Stomach smooth muscle (tissue), 2 donors: ENCODE data around the gene USP24.

Experiments
- H3K27ac ChIP-seq: one replicate; pipeline ENCODE4 v1.7.0; 2013; ENCODE audit warnings: mild to moderate bottlenecking, low read length, inconsistent platforms
- H3K27me3 ChIP-seq, 2 donors: one replicate each; pipeline ENCODE4 v1.7.0; 2013; ENCODE audit warnings: low read length in 2 of 2; ENCODE audit not compliant: insufficient read depth in 2 of 2, control insufficient read depth in 1 of 2
- H3K36me3 ChIP-seq, 2 donors: one replicate each; pipeline ENCODE4 v1.7.0; 2013; ENCODE audit warnings: low read length in 2 of 2; ENCODE audit not compliant: control insufficient read depth in 2 of 2, insufficient read depth in 2 of 2
- H3K4me1 ChIP-seq: one replicate; pipeline ENCODE4 v1.7.0; 2013; ENCODE audit warnings: low read length; ENCODE audit not compliant: control insufficient read depth, insufficient read depth
- H3K4me3 ChIP-seq, 2 donors: one replicate each; pipeline ENCODE4 v1.7.0; 2013; ENCODE audit warnings: low read length in 2 of 2
- H3K9ac ChIP-seq, 2 donors: one replicate each; pipeline ENCODE4 v1.7.0; 2013; ENCODE audit warnings: low read length in 2 of 2, mild to moderate bottlenecking in 1 of 2
- H3K9me3 ChIP-seq, 2 donors: one replicate each; pipeline ENCODE4 v1.7.0; 2013; ENCODE audit warnings: low read length in 2 of 2; ENCODE audit not compliant: control insufficient read depth in 2 of 2
- donor health status: healthy.
- donor health status: Pancreatic carcinoma.

USP24 gene

DNA sequence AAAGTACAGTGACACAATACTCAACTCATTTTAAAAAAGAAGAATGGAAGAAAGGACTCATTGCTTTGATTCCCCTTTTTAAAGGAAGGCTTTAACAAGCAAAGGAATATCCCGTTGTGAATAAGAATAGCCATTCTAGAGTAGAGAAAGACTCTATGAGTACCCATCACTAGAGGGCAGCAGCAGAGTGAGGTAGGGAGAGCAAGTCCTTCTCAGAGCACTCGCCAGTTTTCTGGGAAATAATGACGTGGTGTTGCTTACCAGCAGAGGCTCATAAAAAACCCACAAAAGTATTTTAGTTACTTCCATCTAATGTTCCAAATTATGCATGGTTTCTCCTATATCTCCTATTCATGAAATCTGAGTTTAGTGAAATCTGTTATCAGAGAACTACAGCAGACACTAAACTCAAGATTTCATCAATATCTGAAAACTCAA, 74.6 kb downstream of the USP24 start:
- Histone ChIP-seq H3K27me3 (no peaks in the 10 kb centered on the region), H3K9ac (no peak overlapping the region), H3K4me1 (no peaks in the 10 kb centered on the region), H3K36me3 (peaks cover 41 to 48% of the 10 kb centered on the region in 2 donors), H3K9me3 (no peaks in the 10 kb centered on the region), H3K27ac (no peak overlapping the region), H3K4me3 (no peak overlapping the region)

- no peaks in the 10 kb centered on the region for H3K4me1 ChIP-seq
- H3K9ac ChIP-seq: no peak overlapping the region
- peaks cover 41 to 48% of the 10 kb centered on the region in 2 donors for H3K36me3 ChIP-seq
- H3K27me3 ChIP-seq: no peaks in the 10 kb centered on the region
- H3K9me3 ChIP-seq: no peaks in the 10 kb centered on the region
- H3K4me3 ChIP-seq: no peak overlapping the region
- no peak overlapping the region for H3K27ac ChIP-seq
These were observed 75.0 kb downstream of the USP24 start for GRCh38 chr1:55140137-55140536.

- peaks cover 44 to 52% of the 10 kb centered on the region in 2 donors for H3K36me3 ChIP-seq
- no peak overlapping the region for H3K9ac ChIP-seq
- no peaks in the 10 kb centered on the region for H3K9me3 ChIP-seq
- no peak overlapping the region for H3K27ac ChIP-seq
- H3K4me3 ChIP-seq: no peak overlapping the region
- no peaks in the 10 kb centered on the region for H3K27me3 ChIP-seq
- H3K4me1 ChIP-seq: no peaks in the 10 kb centered on the region
These were observed 76.3 kb downstream of the USP24 start for GRCh38 chr1:55138823-55139222.

DNA sequence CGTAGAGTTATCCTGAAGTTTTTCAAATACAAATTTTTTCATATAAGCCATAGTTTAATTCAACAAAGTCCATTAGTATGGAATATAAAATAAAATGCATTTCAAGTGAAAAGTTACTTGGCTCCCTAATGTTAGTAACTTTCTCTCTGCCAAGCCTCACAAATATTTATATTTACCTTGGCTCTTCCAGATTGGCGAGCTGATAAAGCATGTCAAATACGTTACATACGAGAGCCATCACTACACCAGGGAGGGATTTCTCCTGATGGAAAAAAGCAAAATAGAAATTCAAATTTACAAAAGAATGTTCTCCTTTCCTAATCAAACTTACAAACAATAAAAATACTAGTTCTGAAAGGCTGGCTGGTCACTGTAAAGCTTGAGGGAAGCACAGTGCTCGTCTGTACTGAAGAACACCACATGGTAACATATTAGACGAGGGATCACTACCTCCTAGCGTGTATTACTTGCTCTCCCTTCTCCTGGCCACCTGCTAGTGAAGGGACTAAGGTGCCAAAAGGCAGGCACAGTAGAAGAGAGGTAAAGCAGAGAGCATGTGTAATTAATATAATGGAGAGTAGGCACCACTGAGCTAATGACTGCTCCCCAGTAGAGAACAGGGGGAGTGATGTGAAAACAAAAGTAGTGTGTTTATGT, 80.9 kb downstream of the USP24 start:
- Histone ChIP-seq H3K9ac (no peak overlapping the region), H3K4me3 (no peak overlapping the region), H3K27me3 (no peaks in the 10 kb centered on the region), H3K27ac (no peak overlapping the region), H3K36me3 (peaks cover 50 to 57% of the 10 kb centered on the region in 2 donors), H3K4me1 (no peaks in the 10 kb centered on the region), H3K9me3 (no peaks in the 10 kb centered on the region)

DNA sequence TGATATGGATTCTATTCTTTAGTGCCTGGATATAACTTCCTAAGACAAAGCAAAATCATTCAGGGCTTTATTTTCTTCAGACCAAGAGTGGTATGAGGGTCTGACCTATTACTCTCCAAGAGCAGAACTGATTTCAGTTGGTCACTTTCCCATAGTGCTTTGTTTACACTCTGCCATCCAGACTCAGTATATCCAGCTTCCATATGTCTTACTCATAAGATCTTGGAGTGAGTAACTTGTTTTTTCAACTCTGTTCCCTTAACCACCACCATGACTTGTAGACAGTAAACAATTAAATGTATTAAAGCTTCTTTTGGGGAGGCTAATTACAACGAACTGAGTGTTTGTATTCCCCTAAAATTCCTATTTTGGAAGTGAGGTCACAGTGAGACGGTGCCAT, 83.4 kb downstream of the USP24 start:
- Histone ChIP-seq H3K9me3 (no peaks in the 10 kb centered on the region), H3K36me3 (peaks cover 42 to 50% of the 10 kb centered on the region in 2 donors)

GRCh38 chr1:55131218-55131617, 83.9 kb downstream of the USP24 start:
- Histone ChIP-seq H3K27me3 (no peaks in the 10 kb centered on the region), H3K4me3 (no peak overlapping the region), H3K27ac (no peak overlapping the region), H3K9me3 (no peaks in the 10 kb centered on the region), H3K4me1 (no peaks in the 10 kb centered on the region), H3K36me3 (peaks cover 41 to 48% of the 10 kb centered on the region in 2 donors), H3K9ac (no peak overlapping the region)

More for the DNA sequence above, 83.4 kb downstream of the USP24 start:
- Histone ChIP-seq H3K4me1 (no peaks in the 10 kb centered on the region), H3K27me3 (no peaks in the 10 kb centered on the region), H3K4me3 (no peak overlapping the region), H3K9ac (no peak overlapping the region), H3K27ac (no peak overlapping the region)

DNA sequence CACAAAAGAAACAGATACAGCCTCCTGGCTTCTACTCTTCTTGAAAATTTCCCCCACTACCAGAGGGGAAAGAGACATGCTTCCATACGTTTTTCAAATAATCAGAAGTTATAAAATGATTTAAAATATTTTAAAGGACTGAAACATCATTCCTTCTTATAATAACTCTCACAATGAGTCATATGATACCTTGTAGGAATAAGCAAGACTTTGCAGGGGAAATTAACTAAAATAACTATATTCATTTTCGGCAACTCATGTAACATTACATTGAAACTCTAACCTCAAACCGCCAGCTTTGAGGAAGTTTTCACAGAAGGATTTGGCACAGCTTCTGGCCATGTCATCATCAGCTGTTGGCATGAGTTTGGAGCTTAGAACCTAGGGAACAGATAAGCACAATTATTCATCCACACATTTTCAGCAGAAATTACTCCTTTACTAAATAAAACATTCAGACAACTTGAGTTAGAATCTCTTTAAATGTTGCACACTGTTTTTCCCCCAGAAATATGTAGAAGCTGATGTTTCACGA, 85.9 kb downstream of the USP24 start:
- Histone ChIP-seq H3K36me3 (peaks cover 51 to 54% of the 10 kb centered on the region in 2 donors), H3K9ac (no peak overlapping the region), H3K4me3 (no peak overlapping the region), H3K4me1 (no peaks in the 10 kb centered on the region), H3K27me3 (no peaks in the 10 kb centered on the region), H3K27ac (no peak overlapping the region), H3K9me3 (no peaks in the 10 kb centered on the region)

DNA sequence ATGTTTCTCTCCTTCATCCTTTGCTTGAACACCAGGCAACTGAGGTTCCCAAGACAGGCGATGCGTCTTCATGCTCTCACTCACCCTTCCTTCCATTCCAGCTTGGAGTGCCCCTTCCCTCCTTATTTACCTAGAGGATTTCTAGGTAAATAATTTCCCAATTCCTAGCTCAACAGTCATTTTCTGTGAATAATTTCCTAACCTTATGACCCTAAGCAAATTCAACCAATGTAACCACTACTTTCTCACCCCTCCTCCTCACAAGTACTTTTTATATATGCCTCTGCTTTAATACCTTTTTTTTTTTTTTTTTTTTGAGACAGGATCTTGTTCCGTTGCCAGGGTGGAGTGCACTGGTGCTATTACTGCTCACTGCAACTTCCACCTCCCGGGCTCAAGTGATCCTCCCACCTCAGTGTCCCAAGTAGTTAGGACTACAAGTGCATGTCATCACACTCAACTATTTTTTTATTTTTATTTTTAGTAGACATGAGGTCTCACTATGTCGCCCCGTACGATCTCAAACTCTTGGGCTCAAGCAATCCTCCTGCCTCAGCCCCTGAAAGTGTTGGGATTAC, 86.7 kb downstream of the USP24 start:
- H3K27me3 ChIP-seq: no peaks in the 10 kb centered on the region
- H3K4me3 ChIP-seq: no peak overlapping the region
- H3K9ac ChIP-seq: no peak overlapping the region
- H3K27ac ChIP-seq: no peak overlapping the region
- H3K4me1 ChIP-seq: no peaks in the 10 kb centered on the region
- peaks cover 49 to 52% of the 10 kb centered on the region in 2 donors for H3K36me3 ChIP-seq
- no peaks in the 10 kb centered on the region for H3K9me3 ChIP-seq

- peaks cover 50 to 54% of the 10 kb centered on the region in 2 donors for H3K36me3 ChIP-seq
- H3K9me3 ChIP-seq: no peaks in the 10 kb centered on the region
- H3K4me1 ChIP-seq: no peaks in the 10 kb centered on the region
- no peaks in the 10 kb centered on the region for H3K27me3 ChIP-seq
- H3K9ac ChIP-seq: no peak overlapping the region
- H3K27ac ChIP-seq: no peak overlapping the region
- H3K4me3 ChIP-seq: no peak overlapping the region
These were observed 87.3 kb downstream of the USP24 start for GRCh38 chr1:55127827-55128343.

DNA sequence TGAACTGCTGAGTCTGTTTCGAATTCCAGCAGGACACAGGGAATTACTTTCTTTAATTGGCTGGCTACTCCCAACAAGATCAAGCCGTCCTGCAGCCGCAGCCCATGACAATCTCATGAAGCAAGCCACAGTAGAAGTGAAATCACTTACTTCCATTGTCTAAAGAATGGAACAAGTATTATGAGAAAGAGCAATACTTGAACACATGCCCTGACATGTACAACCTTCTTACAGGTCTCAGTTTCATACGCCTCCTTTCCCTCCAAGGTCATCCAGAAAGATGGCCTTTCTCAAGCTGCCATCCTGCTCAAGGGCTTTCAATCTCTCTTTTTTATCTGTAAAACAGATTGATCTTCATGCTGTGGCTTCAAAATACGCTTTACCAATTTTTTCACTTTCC, 90.7 kb downstream of the USP24 start:
- no peaks in the 10 kb centered on the region for H3K27me3 ChIP-seq
- no peaks in the 10 kb centered on the region for H3K9me3 ChIP-seq
- H3K36me3 ChIP-seq: peaks cover 57 to 66% of the 10 kb centered on the region in 2 donors
- no peak overlapping the region for H3K9ac ChIP-seq
- no peak overlapping the region for H3K27ac ChIP-seq
- H3K4me3 ChIP-seq: no peak overlapping the region
- no peaks in the 10 kb centered on the region for H3K4me1 ChIP-seq

GRCh38 chr1:55120538-55120937, 94.6 kb downstream of the USP24 start:
- no peak overlapping the region for H3K9ac ChIP-seq

More at GRCh38 chr1:55120538-55120937, 94.6 kb downstream of the USP24 start:
- Histone ChIP-seq H3K4me1 (no peaks in the 10 kb centered on the region), H3K27me3 (no peaks in the 10 kb centered on the region), H3K4me3 (no peak overlapping the region), H3K36me3 (peaks cover 47 to 56% of the 10 kb centered on the region in 2 donors), H3K9me3 (peaks cover 0 to 3% of the 10 kb centered on the region in 2 donors), H3K27ac (no peak overlapping the region)
